ENCODE results near the gene FBXO8.
"Not testable (repeated sequence)": the region's sequence is repeated elsewhere in the genome, so short reads cannot be mapped to it uniquely, and the experiment has no call there.

Gene FBXO8

GRCh38 chr4:174262624-174263444 is 20.6 kb downstream of the FBXO8 start:
- Histone ChIP-seq H3K27me3 (ENCODE audit: control insufficient read depth, low read length) (no peaks in the 10 kb centered on the region), H3F3A (ENCODE audit: control insufficient read depth, insufficient read depth) (no peaks in the 10 kb centered on the region), H4K20me1 (ENCODE audit: control insufficient read depth, insufficient read depth, low read depth, low read length) (no peaks in the 10 kb centered on the region), H3K4me3 (ENCODE audit: low read length) (no peak overlapping the region), H3K36me3 (ENCODE audit: control insufficient read depth, low read length) (no peaks in the 10 kb centered on the region), H3K27ac (ENCODE audit: low read depth, low read length) (no peak overlapping the region), H3K9me3 (ENCODE audit: control insufficient read depth, insufficient read depth, low read length) (no peaks in the 10 kb centered on the region), H3K79me2 (ENCODE audit: control insufficient read depth, low read length) (no peaks in the 10 kb centered on the region), H3K4me1 (ENCODE audit: control insufficient read depth, low read length) (peaks cover 6% of the 10 kb centered on the region; the same call in 1 of the 2 replicates), H3K9me2 (replicated peaks; ENCODE audit: control insufficient read depth, low read length) (no peaks in the 10 kb centered on the region), H3K4me2 (ENCODE audit: low read length) (no peak overlapping the region)
- TF ChIP-seq EZH2phosphoT487 (IDR thresholded peaks at IDR 0.05; ENCODE audit: borderline replicate concordance, low read length) (no peak), CTCF (IDR thresholded peaks at IDR 0.05; ENCODE audit: low read depth, low read length, poor library complexity, severe bottlenecking) (no peak)

- H3K9me3 ChIP-seq (ENCODE audit: control insufficient read depth, insufficient read depth, low read length); H3K27me3 ChIP-seq (ENCODE audit: control insufficient read depth, low read length); H3K27ac ChIP-seq (ENCODE audit: low read depth, low read length); H3K36me3 ChIP-seq (ENCODE audit: control insufficient read depth, low read length); H3K4me3 ChIP-seq (ENCODE audit: low read length); H3K4me2 ChIP-seq (ENCODE audit: low read length); H3F3A ChIP-seq (ENCODE audit: control insufficient read depth, insufficient read depth); H3K4me1 ChIP-seq (ENCODE audit: control insufficient read depth, low read length); H4K20me1 ChIP-seq (ENCODE audit: control insufficient read depth, insufficient read depth, low read depth, low read length); H3K79me2 ChIP-seq (ENCODE audit: control insufficient read depth, low read length); H3K9me2 ChIP-seq (replicated peaks; ENCODE audit: control insufficient read depth, low read length): not testable (repeated sequence)
Measured at GRCh38 chr4:174261432-174261831, 22.0 kb downstream of the FBXO8 start.

GRCh38 chr4:174260099-174260498 is 23.4 kb downstream of the FBXO8 start:
- peaks cover 6% of the 10 kb centered on the region; the same call in 1 of the 2 replicates for H3K4me1 ChIP-seq (ENCODE audit: control insufficient read depth, low read length)
- H3K79me2 ChIP-seq (ENCODE audit: control insufficient read depth, low read length) = no peaks in the 10 kb centered on the region
- no peaks in the 10 kb centered on the region for H3K9me3 ChIP-seq (ENCODE audit: control insufficient read depth, insufficient read depth, low read length)
- H3K4me2 ChIP-seq (ENCODE audit: low read length) = no peak overlapping the region
- no peaks in the 10 kb centered on the region for H3K9me2 ChIP-seq (replicated peaks; ENCODE audit: control insufficient read depth, low read length)
- no peak overlapping the region for H3K4me3 ChIP-seq (ENCODE audit: low read length)
- TF ChIP-seq EZH2phosphoT487 (IDR thresholded peaks at IDR 0.05; ENCODE audit: borderline replicate concordance, low read length) (no peak), CTCF (IDR thresholded peaks at IDR 0.05; ENCODE audit: low read depth, low read length, poor library complexity, severe bottlenecking) (no peak)
- H3F3A ChIP-seq (ENCODE audit: control insufficient read depth, insufficient read depth) = no peaks in the 10 kb centered on the region
- no peak overlapping the region for H3K27ac ChIP-seq (ENCODE audit: low read depth, low read length)
- H3K27me3 ChIP-seq (ENCODE audit: control insufficient read depth, low read length) = no peaks in the 10 kb centered on the region
- no peaks in the 10 kb centered on the region for H4K20me1 ChIP-seq (ENCODE audit: control insufficient read depth, insufficient read depth, low read depth, low read length)
- H3K36me3 ChIP-seq (ENCODE audit: control insufficient read depth, low read length) = no peaks in the 10 kb centered on the region

GRCh38 chr4:174259580-174259979 is 23.9 kb downstream of the FBXO8 start:
- no peak overlapping the region for H3K4me3 ChIP-seq (ENCODE audit: low read length)
- no peak for TF ChIP-seq CTCF (IDR thresholded peaks at IDR 0.05; ENCODE audit: low read depth, low read length, poor library complexity, severe bottlenecking)
- TF ChIP-seq EZH2phosphoT487 (IDR thresholded peaks at IDR 0.05; ENCODE audit: borderline replicate concordance, low read length) = no peak
- H3K4me1 ChIP-seq (ENCODE audit: control insufficient read depth, low read length) = peaks cover 6% of the 10 kb centered on the region; the same call in 1 of the 2 replicates
- no peaks in the 10 kb centered on the region for H3K9me3 ChIP-seq (ENCODE audit: control insufficient read depth, insufficient read depth, low read length)
- H3K36me3 ChIP-seq (ENCODE audit: control insufficient read depth, low read length) = no peaks in the 10 kb centered on the region
- no peaks in the 10 kb centered on the region for H3K27me3 ChIP-seq (ENCODE audit: control insufficient read depth, low read length)
- H3K4me2 ChIP-seq (ENCODE audit: low read length) = no peak overlapping the region
- H4K20me1 ChIP-seq (ENCODE audit: control insufficient read depth, insufficient read depth, low read depth, low read length) = no peaks in the 10 kb centered on the region
- H3F3A ChIP-seq (ENCODE audit: control insufficient read depth, insufficient read depth) = no peaks in the 10 kb centered on the region
- no peak overlapping the region for H3K27ac ChIP-seq (ENCODE audit: low read depth, low read length)
- no peaks in the 10 kb centered on the region for H3K79me2 ChIP-seq (ENCODE audit: control insufficient read depth, low read length)
- H3K9me2 ChIP-seq (replicated peaks; ENCODE audit: control insufficient read depth, low read length) = no peaks in the 10 kb centered on the region
